Stomach (tissue), 9 donors: Measurements from ENCODE around the gene KEAP1. TPM values are rescaled to one million over a fixed set of nuclear protein-coding genes. Genes with fewer than 3 reads are reported as not detected.
A peak's percentile ranks its signal among the peaks of the same experiment; 100 is the strongest.
"Not testable (repeated sequence)": the region's sequence is repeated elsewhere in the genome, so short reads cannot be mapped to it uniquely, and the experiment has no call there.

Experiments
- DNase-seq, 2 donors: peaks; one replicate each; pipeline versions ENCODE4 v3.0.0 to v3.0.0-alpha.2; 2013 to 2019
- H3K27ac ChIP-seq, 5 donors: fragments of 200-600 bp in 4 of 5; sonication (generic) in 4 of 5; one replicate each; pipeline ENCODE4 v1.5.1; 2013 to 2019; ENCODE audit warnings: mild to moderate bottlenecking in 1 of 5, moderate library complexity in 1 of 5
- H3K27me3 ChIP-seq, 3 donors: fragments of 200-600 bp; sonication (generic); one replicate each; pipeline ENCODE4 v1.5.1; 2017 to 2019; ENCODE audit warnings: mixed run types in 1 of 3
- H3K36me3 ChIP-seq, 4 donors: fragments of 200-600 bp; sonication (generic); 1 replicate in 3 of 4; 2 replicates in 1 of 4; pipeline ENCODE4 v1.5.1; 2016 to 2019
- H3K4me1 ChIP-seq, 4 donors: fragments of 200-600 bp; sonication (generic); one replicate each; pipeline ENCODE4 v1.5.1; 2016 to 2019
- H3K4me3 ChIP-seq, 4 donors: fragments of 200-600 bp; sonication (generic) in 3 of 4; one replicate each; pipeline ENCODE4 v1.5.1; 2016 to 2019; ENCODE audit warnings: mild to moderate bottlenecking in 1 of 4
- H3K9me3 ChIP-seq, 4 donors: fragments of 200-600 bp; sonication (generic); one replicate each; pipeline ENCODE4 v1.5.1; 2016 to 2019
- EP300 ChIP-seq: sonication (generic); formaldehyde crosslinking; IDR thresholded peaks from one replicate; pipeline ENCODE4 v1.6.1; 2017; ENCODE audit warnings: antibody characterized with exemption
- POLR2A ChIP-seq, 4 donors: fragments of 450-650 bp; IDR thresholded peaks; one replicate each; pipeline ENCODE4 v1.6.1; 2016; ENCODE audit warnings: antibody characterized with exemption in 4 of 4, control low read depth in 2 of 4, mild to moderate bottlenecking in 1 of 4, moderate library complexity in 1 of 4
- POLR2AphosphoS5 ChIP-seq, 3 donors: sonication (generic); formaldehyde crosslinking; IDR thresholded peaks; one replicate each; pipeline ENCODE4 v1.6.1; 2016; ENCODE audit warnings: antibody characterized with exemption in 3 of 3
- WGBS, 5 donors: extraction: QIAGEN DNeasy Blood & Tissue Kit in 3 of 5; methylation state at CpG; one replicate each; pipeline versions ENCODE4 v1.1.5 to v1.1.7; 2013 to 2018; 5-methylcytosine and 5-hydroxymethylcytosine counted together
- intact Hi-C: fragments of 100-400 bp; cut with DNase I; formaldehyde crosslinking; loops from one replicate; pipeline ENCODE4 v1.15.1; 2023; ENCODE audit warnings: low total_unique reads
- polyA plus RNA-seq, 3 donors: library from polyadenylated mRNA; stranded (reverse); fragments of 200-250 nt; gene quantifications; one replicate each; pipeline ENCODE4 v1.2.3, GENCODE V29; 2013
- total RNA-seq, 5 donors: library from RNA; depleted of rRNA; stranded (reverse); fragments of >200 nt; gene quantifications; one replicate each; pipeline versions ENCODE4 v1.1.0 to v1.2.3, GENCODE V29; 2014 to 2016
- TF ChIP-seq, protein P1 (sequence below), 7 experiments: fragments of 450-650 bp in 4 of 7; fragments of 200-600 bp in 3 of 7; sonication (generic) in 3 of 7; IDR thresholded peaks; one replicate each; pipeline ENCODE4 v1.5.1; 2016 to 2019; ENCODE audit warnings: antibody characterized with exemption in 7 of 7, control low read depth in 2 of 7, mild to moderate bottlenecking in 1 of 7
- donor health status: healthy with polysubstance abuse.
- donor health status: Bipolar disorder and iron deficiency.
- donor health status: healthy.

The KEAP1 gene
- total and polyA plus RNA-seq, 8 donors = 15.8 to 88.1 (median 37.4) TPM

GRCh38 chr19:10468133-10468532 lies 35.0 kb downstream of the KEAP1 start:
- intact Hi-C loops = no loop called here
- peaks cover 11 to 54% (median 50%) of the 10 kb centered on the region in 4 donors for H3K36me3 ChIP-seq
- no peaks in the 10 kb centered on the region for H3K27me3 ChIP-seq
- TF ChIP-seq, protein P1, sequence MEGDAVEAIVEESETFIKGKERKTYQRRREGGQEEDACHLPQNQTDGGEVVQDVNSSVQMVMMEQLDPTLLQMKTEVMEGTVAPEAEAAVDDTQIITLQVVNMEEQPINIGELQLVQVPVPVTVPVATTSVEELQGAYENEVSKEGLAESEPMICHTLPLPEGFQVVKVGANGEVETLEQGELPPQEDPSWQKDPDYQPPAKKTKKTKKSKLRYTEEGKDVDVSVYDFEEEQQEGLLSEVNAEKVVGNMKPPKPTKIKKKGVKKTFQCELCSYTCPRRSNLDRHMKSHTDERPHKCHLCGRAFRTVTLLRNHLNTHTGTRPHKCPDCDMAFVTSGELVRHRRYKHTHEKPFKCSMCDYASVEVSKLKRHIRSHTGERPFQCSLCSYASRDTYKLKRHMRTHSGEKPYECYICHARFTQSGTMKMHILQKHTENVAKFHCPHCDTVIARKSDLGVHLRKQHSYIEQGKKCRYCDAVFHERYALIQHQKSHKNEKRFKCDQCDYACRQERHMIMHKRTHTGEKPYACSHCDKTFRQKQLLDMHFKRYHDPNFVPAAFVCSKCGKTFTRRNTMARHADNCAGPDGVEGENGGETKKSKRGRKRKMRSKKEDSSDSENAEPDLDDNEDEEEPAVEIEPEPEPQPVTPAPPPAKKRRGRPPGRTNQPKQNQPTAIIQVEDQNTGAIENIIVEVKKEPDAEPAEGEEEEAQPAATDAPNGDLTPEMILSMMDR (IDR thresholded peaks at IDR 0.05) = no peak
- TF ChIP-seq POLR2A (IDR thresholded peaks at IDR 0.05) (no peak), POLR2AphosphoS5 (IDR thresholded peaks at IDR 0.05) (no peak), EP300 (no peak)
- no peak overlapping the region for H3K27ac ChIP-seq
- no peak for DNase-seq
- H3K4me1 ChIP-seq = no peaks in the 10 kb centered on the region
- H3K9me3 ChIP-seq = no peaks in the 10 kb centered on the region
- no peak overlapping the region for H3K4me3 ChIP-seq
- 87 to 96% (median 90%) methylated on average over 9 to 12 of the region's 12 CpGs for WGBS, 5 donors

- Histone ChIP-seq H3K4me1 (no peaks in the 10 kb centered on the region), H3K36me3 (peaks cover 11 to 64% (median 55%) of the 10 kb centered on the region in 4 donors), H3K4me3 (no peak overlapping the region), H3K27ac (no peak overlapping the region), H3K9me3 (no peaks in the 10 kb centered on the region), H3K27me3 (no peaks in the 10 kb centered on the region)
- DNase-seq = no peak
- 88 to 92% (median 90%) methylated on average over 13 to 20 of the region's 20 CpGs for WGBS, 5 donors
- TF ChIP-seq EP300 (no peak), POLR2A (IDR thresholded peaks at IDR 0.05) (no peak), POLR2AphosphoS5 (IDR thresholded peaks at IDR 0.05) (no peak)
- TF ChIP-seq, protein P1 (IDR thresholded peaks at IDR 0.05) = no peak
- intact Hi-C loops = no loop called here
These were observed 36.0 kb downstream of the KEAP1 start for GRCh38 chr19:10467104-10467706.

DNA sequence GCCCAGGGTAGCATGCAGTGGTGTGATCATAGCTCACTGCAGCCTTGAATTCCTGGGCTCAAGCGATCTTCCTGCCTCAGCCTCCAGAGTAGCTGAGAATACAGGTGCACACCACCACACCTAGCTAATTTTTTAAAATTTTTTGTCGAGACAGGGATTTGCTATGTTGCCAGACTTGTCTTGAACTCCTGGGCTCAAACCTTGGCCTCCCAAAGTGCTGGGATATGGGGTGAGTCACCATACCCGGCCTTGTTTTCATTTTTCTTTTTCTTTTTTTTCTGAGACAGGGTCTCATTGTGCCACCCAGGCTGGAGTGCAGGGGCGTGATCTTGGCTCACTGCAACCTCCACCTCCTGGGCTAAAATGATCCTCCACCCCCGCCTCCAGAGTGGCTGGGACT lies 38.7 kb downstream of the KEAP1 start:
- no peak for DNase-seq
- Histone ChIP-seq H3K27ac (no peak overlapping the region), H3K36me3 (peaks cover 13 to 69% (median 62%) of the 10 kb centered on the region in 4 donors), H3K4me3 (no peak overlapping the region), H3K27me3 (no peaks in the 10 kb centered on the region), H3K9me3 (no peaks in the 10 kb centered on the region), H3K4me1 (peaks cover 0 to 13% (median 7%) of the 10 kb centered on the region in 4 donors)
- WGBS, 5 donors = 76 to 91% (median 85%) methylated on average over 5 of the region's 5 CpGs
- TF ChIP-seq POLR2AphosphoS5 (IDR thresholded peaks at IDR 0.05) (no peak), POLR2A (IDR thresholded peaks at IDR 0.05) (no peak), EP300 (no peak)
- TF ChIP-seq, protein P1 (IDR thresholded peaks at IDR 0.05) = no peak
- intact Hi-C loops = no loop called here

GRCh38 chr19:10462557-10462956 lies 40.6 kb downstream of the KEAP1 start:
- WGBS, 5 donors = 77 to 88% (median 82%) methylated on average over 4 of the region's 4 CpGs
- intact Hi-C loops = no loop called here
- Histone ChIP-seq H3K36me3 (peaks cover 17 to 74% (median 71%) of the 10 kb centered on the region in 4 donors), H3K4me3 (no peak overlapping the region), H3K27me3 (no peaks in the 10 kb centered on the region), H3K4me1 (peaks cover 0 to 13% (median 7%) of the 10 kb centered on the region in 4 donors), H3K9me3 (no peaks in the 10 kb centered on the region), H3K27ac (no peak overlapping the region)
- no peak for DNase-seq
- TF ChIP-seq POLR2A (IDR thresholded peaks at IDR 0.05) (no peak), POLR2AphosphoS5 (IDR thresholded peaks at IDR 0.05) (no peak), EP300 (no peak)
- TF ChIP-seq, protein P1 (IDR thresholded peaks at IDR 0.05) = no peak

GRCh38 chr19:10462042-10462441 lies 41.1 kb downstream of the KEAP1 start:
- WGBS, 5 donors = 90 to 95% (median 94%) methylated on average over 15 of the region's 15 CpGs
- intact Hi-C loops, H3K9me3 ChIP-seq, DNase-seq, H3K27me3 ChIP-seq: not testable (repeated sequence)
- H3K27ac ChIP-seq = peak overlapping the region in 1 of 5 donors; percentile 29
- peak overlapping the region in 1 of 4 donors; percentile 34 for H3K4me3 ChIP-seq
- H3K4me1 ChIP-seq = peaks cover 0 to 13% (median 7%) of the 10 kb centered on the region in 4 donors
- peaks cover 12 to 74% (median 71%) of the 10 kb centered on the region in 4 donors for H3K36me3 ChIP-seq
